CD4-positive, CD25-positive, alpha-beta regulatory T cell (primary cell): ENCODE measurements around the gene ABCC3. TPM values are rescaled to one million over a fixed set of nuclear protein-coding genes. Genes with fewer than 3 reads are reported as not detected.

Experiments used
- ATAC-seq, 2 donors: fragments of 150-1000 bp; cut with Tn5 transposase; one replicate each; pipeline ENCODE4 v1.10.0; 2021; ENCODE audit warnings: low read depth in 2 of 2, moderate number of reproducible peaks in 2 of 2, moderate library complexity in 1 of 2
- DNase-seq, 3 donors: peaks; one replicate each; pipeline versions ENCODE4 v3.0.0 to v3.0.0-alpha.2; 2012 to 2022; ENCODE audit warnings: mixed read lengths in 1 of 3
- H3K27ac ChIP-seq: one replicate; pipeline ENCODE4 v1.7.0; 2013; ENCODE audit warnings: mild to moderate bottlenecking, low read length; ENCODE audit not compliant: insufficient read depth, poor library complexity, severe bottlenecking
- H3K27me3 ChIP-seq: one replicate; pipeline ENCODE4 v1.7.0; 2013; ENCODE audit warnings: low read length; ENCODE audit not compliant: control insufficient read depth, insufficient read depth
- H3K36me3 ChIP-seq: one replicate; pipeline ENCODE4 v1.7.0; 2013; ENCODE audit warnings: mild to moderate bottlenecking, low read length, moderate library complexity; ENCODE audit not compliant: control insufficient read depth, insufficient read depth
- H3K4me1 ChIP-seq: 2 replicates; pipeline ENCODE4 v1.7.0; 2013; ENCODE audit warnings: mild to moderate bottlenecking, low read length; ENCODE audit not compliant: insufficient read depth, control insufficient read depth, poor library complexity, severe bottlenecking
- H3K4me3 ChIP-seq: one replicate; pipeline ENCODE4 v1.7.0; 2013; ENCODE audit warnings: low read depth, mild to moderate bottlenecking, low read length, moderate library complexity
- H3K9me3 ChIP-seq, 2 experiments: 1 replicate in 1 of 2; 2 replicates in 1 of 2; pipeline ENCODE4 v1.7.0; 2013; ENCODE audit warnings: low read length in 2 of 2, mild to moderate bottlenecking in 1 of 2, moderate library complexity in 1 of 2; ENCODE audit not compliant: control insufficient read depth in 2 of 2
- H3K27ac Mint-ChIP-seq, 3 donors: one replicate each; pipeline ENCODE4 v1.8.0; 2020 to 2022; ENCODE audit warnings: mild to moderate bottlenecking in 3 of 3, mixed read lengths in 3 of 3, moderate library complexity in 2 of 3
- H3K27me3 Mint-ChIP-seq: one replicate; pipeline ENCODE4 v1.8.0; 2022; ENCODE audit warnings: mild to moderate bottlenecking, mixed read lengths
- H3K36me3 Mint-ChIP-seq: one replicate; pipeline ENCODE4 v1.8.0; 2020; ENCODE audit warnings: mixed read lengths
- H3K4me1 Mint-ChIP-seq, 4 donors: one replicate each; pipeline ENCODE4 v1.8.0; 2020 to 2022; ENCODE audit warnings: mixed read lengths in 4 of 4, mild to moderate bottlenecking in 1 of 4
- H3K4me3 Mint-ChIP-seq, 4 donors: one replicate each; pipeline ENCODE4 v1.8.0; 2020 to 2022; ENCODE audit warnings: mild to moderate bottlenecking in 4 of 4, mixed read lengths in 4 of 4, moderate library complexity in 3 of 4
- H3K9me3 Mint-ChIP-seq, 7 donors: one replicate each; pipeline ENCODE4 v1.8.0; 2020 to 2022; ENCODE audit warnings: mixed read lengths in 7 of 7, mild to moderate bottlenecking in 3 of 7, moderate library complexity in 2 of 7
- polyA plus RNA-seq, 4 donors: library from polyadenylated mRNA; unstranded; fragments of 300-500 nt; fragmentation: Illumina TruSeq; gene quantifications; one replicate each; pipeline ENCODE4 v1.2.3, GENCODE V29; 2021
- total RNA-seq: library from RNA; stranded (reverse); gene quantifications from one replicate; pipeline ENCODE4 v1.2.3, GENCODE V29; 2022

Gene ABCC3
- total and polyA plus RNA-seq, 5 donors from 2014 or later: 0.02 to 3.3 TPM; not detected in 3

DNA sequence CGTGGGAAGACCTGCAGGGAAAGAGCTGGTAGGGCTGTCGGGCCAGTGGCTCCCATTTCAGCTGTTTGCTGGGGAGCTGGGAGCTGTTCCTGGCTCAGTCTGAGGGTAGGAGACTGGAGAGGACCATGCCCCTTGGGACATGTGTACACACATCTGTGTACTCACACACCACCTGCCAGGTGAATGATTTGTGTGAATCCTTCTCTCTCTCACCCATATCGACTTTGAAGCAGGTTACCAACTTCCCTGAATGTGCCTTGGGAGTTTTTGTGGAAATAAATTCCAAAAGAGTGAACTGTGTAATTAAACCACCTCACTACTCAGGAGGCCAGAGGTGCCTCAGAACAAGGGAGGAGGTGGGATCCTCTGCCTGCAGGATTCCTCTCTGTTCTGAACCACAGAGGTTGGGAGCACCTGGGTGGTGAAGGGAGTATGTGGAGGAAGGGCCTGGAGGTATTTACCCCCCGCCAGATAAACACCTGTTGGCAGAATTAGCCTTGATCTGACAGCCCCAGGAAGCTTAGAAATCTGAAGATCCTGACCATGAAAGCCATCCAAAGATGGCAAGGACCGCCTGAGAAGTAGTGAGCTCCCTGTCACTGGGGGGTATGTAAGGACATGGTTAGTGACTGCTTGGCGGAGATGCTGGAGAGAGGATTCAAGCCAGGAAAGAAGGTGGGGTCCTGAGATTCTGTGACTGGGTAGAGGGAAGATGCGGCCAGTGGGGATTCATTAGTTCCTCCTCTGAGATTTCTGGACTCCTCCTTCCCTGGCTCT lies 3.3 kb downstream of the ABCC3 start:
- no peak overlapping the region for H3K27ac ChIP-seq
- no peak overlapping the region for H3K4me3 ChIP-seq
- Mint-ChIP-seq H3K27ac (no peak overlapping the region), H3K4me1 (peaks cover 0 to 5% (median 0%) of the 10 kb centered on the region in 4 donors), H3K27me3 (peaks cover 57% of the 10 kb centered on the region), H3K4me3 (no peak overlapping the region), H3K9me3 (peaks cover 0 to 2% (median 0%) of the 10 kb centered on the region in 7 donors), H3K36me3 (no peaks in the 10 kb centered on the region)
- H3K27me3 ChIP-seq: peaks cover 30% of the 10 kb centered on the region
- H3K9me3 ChIP-seq: no peaks in the 10 kb centered on the region
- no peak for ATAC-seq
- H3K4me1 ChIP-seq: peaks cover 4% of the 10 kb centered on the region
- H3K36me3 ChIP-seq: no peaks in the 10 kb centered on the region
- DNase-seq: no peak

DNA sequence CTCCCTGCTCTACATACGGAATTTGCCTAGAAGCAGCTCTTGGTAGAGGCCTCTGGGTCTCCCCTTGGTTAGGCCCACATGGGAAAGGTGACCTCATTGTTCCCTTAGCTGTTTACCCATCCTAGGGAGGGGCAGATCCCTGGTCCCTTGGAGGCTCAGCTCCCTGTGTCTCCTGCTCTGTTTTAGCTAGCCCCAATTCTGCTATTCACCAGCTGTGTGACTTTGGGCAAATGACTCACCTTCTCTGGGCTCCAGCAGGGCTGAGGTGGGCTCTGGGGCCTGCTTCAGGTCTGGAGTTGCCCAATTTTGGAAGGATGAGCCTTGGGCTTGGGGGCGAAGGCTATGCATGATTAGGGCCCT lies 3.9 kb downstream of the ABCC3 start:
- Histone ChIP-seq H3K27ac (no peak overlapping the region), H3K9me3 (no peaks in the 10 kb centered on the region), H3K4me3 (no peak overlapping the region), H3K4me1 (peaks cover 4% of the 10 kb centered on the region), H3K27me3 (peaks cover 24% of the 10 kb centered on the region), H3K36me3 (no peaks in the 10 kb centered on the region)
- Mint-ChIP-seq H3K4me1 (peaks cover 0 to 4% (median 0%) of the 10 kb centered on the region in 4 donors), H3K27ac (no peak overlapping the region), H3K27me3 (peaks cover 52% of the 10 kb centered on the region), H3K9me3 (peaks cover 0 to 1% (median 0%) of the 10 kb centered on the region in 7 donors), H3K36me3 (no peaks in the 10 kb centered on the region), H3K4me3 (no peak overlapping the region)
- no peak for ATAC-seq
- no peak for DNase-seq

DNA sequence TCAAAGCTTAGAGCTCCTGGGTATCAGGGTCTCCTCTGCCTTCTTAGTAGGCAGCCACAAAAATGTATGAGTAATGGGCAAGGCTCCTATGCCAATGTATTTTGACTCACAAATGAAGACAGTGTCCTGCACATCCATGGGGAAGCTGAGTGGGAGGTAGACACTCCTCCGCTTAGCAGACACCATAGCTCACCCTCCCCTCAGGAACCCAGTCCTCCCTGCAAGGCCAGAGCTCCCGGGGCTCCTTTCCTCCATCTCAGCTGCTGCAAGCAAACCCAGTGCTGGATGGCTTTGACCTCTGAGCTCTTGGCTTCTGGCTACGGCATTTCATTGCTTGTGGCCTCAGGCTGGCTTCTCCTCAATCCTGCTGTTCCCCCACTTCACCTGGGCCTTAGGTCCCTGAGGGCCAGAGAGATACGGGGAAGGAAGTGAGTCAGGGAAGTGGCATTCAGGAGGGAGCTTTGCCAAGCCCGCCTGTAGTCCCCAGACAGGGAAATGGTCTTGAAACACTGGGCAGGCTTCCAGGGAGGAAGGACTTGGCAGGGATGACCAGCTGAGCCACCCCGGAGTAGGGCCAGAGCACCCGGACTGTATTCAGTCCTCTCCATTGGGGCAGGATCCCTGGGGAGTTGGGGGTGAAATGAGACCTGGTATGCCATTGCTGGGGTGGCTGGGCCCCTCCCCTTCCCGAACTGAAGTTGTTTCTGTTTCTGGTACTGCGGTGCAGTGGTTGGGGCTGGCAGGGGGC lies 4.5 kb downstream of the ABCC3 start:
- Histone ChIP-seq H3K4me3 (no peak overlapping the region), H3K36me3 (no peaks in the 10 kb centered on the region), H3K27me3 (peaks cover 20% of the 10 kb centered on the region), H3K4me1 (peaks cover 4% of the 10 kb centered on the region), H3K27ac (no peak overlapping the region), H3K9me3 (no peaks in the 10 kb centered on the region)
- no peaks in the 10 kb centered on the region for H3K4me1 Mint-ChIP-seq
- no peaks in the 10 kb centered on the region for H3K9me3 Mint-ChIP-seq
- H3K27ac Mint-ChIP-seq: no peak overlapping the region
- no peaks in the 10 kb centered on the region for H3K36me3 Mint-ChIP-seq
- DNase-seq: no peak
- no peak for ATAC-seq
- peaks cover 46% of the 10 kb centered on the region for H3K27me3 Mint-ChIP-seq
- no peak overlapping the region for H3K4me3 Mint-ChIP-seq

DNA sequence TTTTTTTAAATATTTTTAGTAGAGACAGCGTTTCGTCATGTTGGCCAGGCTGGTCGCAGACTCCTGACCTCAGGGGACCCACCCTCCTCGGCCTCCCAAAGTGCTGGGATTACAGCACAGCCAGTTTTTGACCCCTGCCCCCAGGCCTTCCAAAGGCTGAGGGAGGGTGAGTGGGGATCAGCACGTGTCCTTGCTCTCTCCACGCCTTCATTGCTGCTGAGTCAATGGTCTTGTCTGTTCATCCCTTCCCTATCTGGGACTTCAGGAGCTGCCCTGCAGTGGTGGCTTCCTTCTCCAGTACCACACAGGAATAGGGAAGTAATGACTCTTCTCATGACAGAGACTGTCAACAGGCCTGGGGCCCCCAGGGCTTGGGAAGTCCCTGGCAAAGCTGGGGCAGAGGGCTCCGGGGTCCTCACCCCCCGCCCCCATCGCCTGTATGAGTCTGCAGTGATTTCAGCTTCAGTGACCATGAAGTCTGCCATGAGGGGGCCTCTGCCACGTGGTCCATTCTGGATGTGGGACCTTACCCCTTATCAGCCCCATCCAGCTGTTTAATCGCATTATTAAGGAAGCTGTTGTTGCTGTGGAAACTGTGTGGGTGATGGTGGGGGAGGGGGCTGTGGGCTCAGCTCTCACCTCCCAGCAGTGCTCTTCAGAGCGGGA lies 6.1 kb downstream of the ABCC3 start:
- peaks cover 15% of the 10 kb centered on the region for H3K27me3 ChIP-seq
- no peak overlapping the region for H3K4me3 ChIP-seq
- no peak overlapping the region for H3K27ac ChIP-seq
- no peak for ATAC-seq
- Mint-ChIP-seq H3K4me3 (no peak overlapping the region), H3K27me3 (peaks cover 45% of the 10 kb centered on the region), H3K27ac (no peak overlapping the region), H3K4me1 (no peaks in the 10 kb centered on the region), H3K36me3 (no peaks in the 10 kb centered on the region), H3K9me3 (no peaks in the 10 kb centered on the region)
- DNase-seq: no peak
- no peaks in the 10 kb centered on the region for H3K9me3 ChIP-seq
- no peaks in the 10 kb centered on the region for H3K36me3 ChIP-seq
- H3K4me1 ChIP-seq: no peaks in the 10 kb centered on the region

DNA sequence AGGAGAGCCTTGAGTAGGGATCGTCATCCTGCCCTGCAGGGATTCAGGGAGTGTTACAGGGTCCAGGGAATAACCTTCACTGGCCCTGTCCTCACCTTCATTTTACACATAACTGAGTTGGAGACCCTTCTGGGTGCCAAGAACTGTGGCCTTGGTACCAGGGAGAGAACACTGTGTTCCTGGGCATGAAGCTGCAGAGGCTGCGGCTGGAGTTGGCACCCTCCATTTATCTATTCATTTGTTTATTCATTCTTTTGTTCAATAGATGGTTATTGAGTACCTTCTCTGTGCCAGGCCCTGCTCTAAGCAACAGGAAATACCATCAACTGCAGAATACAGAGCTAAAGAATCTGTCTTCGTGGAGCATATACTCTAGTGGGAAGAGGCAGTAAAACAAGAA lies 6.7 kb downstream of the ABCC3 start:
- Mint-ChIP-seq H3K4me1 (no peaks in the 10 kb centered on the region), H3K4me3 (peak overlapping the region in 1 of 4 donors; percentile 78), H3K36me3 (no peaks in the 10 kb centered on the region), H3K9me3 (no peaks in the 10 kb centered on the region), H3K27me3 (peaks cover 40% of the 10 kb centered on the region), H3K27ac (peak overlapping the region in 1 of 3 donors; percentile 43)
- Histone ChIP-seq H3K27ac (no peak overlapping the region), H3K4me1 (no peaks in the 10 kb centered on the region), H3K36me3 (no peaks in the 10 kb centered on the region), H3K4me3 (no peak overlapping the region), H3K27me3 (peaks cover 12% of the 10 kb centered on the region), H3K9me3 (no peaks in the 10 kb centered on the region)
- DNase-seq: no peak
- no peak for ATAC-seq

DNA sequence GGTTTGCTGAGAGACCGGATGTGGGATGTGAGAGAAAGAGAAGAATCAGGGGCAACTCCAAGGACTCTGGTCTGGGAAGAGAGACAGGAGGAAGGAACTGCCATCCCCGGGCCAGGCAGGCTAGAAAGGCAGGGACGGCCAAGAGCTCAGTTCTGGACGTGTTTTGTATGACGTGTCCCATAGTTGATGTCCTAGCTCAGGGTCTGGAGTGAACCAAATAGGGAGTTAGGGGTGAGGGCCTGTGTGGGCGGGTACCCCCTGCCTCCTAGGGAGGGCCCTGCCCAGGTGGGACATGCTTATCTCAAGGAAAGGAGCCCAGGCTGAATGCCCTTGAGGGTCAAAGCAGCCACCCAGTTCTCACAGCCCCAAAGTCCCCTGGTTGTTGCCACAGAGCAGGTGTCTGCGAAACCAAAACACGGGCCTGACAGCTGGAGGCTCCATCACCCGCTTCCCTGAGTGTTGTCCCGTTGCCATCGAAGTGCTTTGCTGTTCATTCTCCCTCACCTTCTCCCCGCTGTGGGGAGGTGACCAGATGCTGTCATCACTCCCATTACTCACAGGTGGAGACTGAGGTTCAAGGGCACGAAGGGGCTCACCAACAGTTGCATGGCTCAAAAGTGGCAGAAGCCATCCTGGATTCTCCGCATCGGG lies 7.5 kb downstream of the ABCC3 start:
- H3K27me3 ChIP-seq: peaks cover 10% of the 10 kb centered on the region
- Mint-ChIP-seq H3K4me1 (no peaks in the 10 kb centered on the region), H3K36me3 (no peaks in the 10 kb centered on the region)

GRCh38 chr17:50642722-50643656 lies 8.3 kb downstream of the ABCC3 start:
- Histone ChIP-seq H3K4me3 (no peak overlapping the region), H3K9me3 (no peaks in the 10 kb centered on the region), H3K36me3 (no peaks in the 10 kb centered on the region), H3K4me1 (no peaks in the 10 kb centered on the region), H3K27ac (no peak overlapping the region), H3K27me3 (peaks cover 10% of the 10 kb centered on the region)
- H3K4me3 Mint-ChIP-seq: peak overlapping the region in 1 of 4 donors; percentile 80
- peaks cover 24% of the 10 kb centered on the region for H3K27me3 Mint-ChIP-seq
- H3K36me3 Mint-ChIP-seq: no peaks in the 10 kb centered on the region
- ATAC-seq: no peak
- H3K27ac Mint-ChIP-seq: no peak overlapping the region
- DNase-seq: no peak
- no peaks in the 10 kb centered on the region for H3K9me3 Mint-ChIP-seq
- no peaks in the 10 kb centered on the region for H3K4me1 Mint-ChIP-seq

More for the DNA sequence above, 7.5 kb downstream of the ABCC3 start:
- Mint-ChIP-seq H3K9me3 (no peaks in the 10 kb centered on the region), H3K27ac (peak overlapping the region in 1 of 3 donors; percentile 43), H3K27me3 (peaks cover 32% of the 10 kb centered on the region), H3K4me3 (peak overlapping the region in 1 of 4 donors; percentile 40)
- Histone ChIP-seq H3K36me3 (no peaks in the 10 kb centered on the region), H3K4me3 (no peak overlapping the region), H3K9me3 (no peaks in the 10 kb centered on the region), H3K27ac (no peak overlapping the region), H3K4me1 (no peaks in the 10 kb centered on the region)
- no peak for ATAC-seq
- no peak for DNase-seq
